WTC11 (cell line): ENCODE results near the gene SBF2.

Experiments
- ATF3 ChIP-seq: sonication (generic); formaldehyde crosslinking; conservative IDR thresholded peaks from 2 replicates; pipeline ENCODE4 v1.8.1; 2022; ENCODE audit warnings: mild to moderate bottlenecking, missing genetic modification reagents
- ATF6 ChIP-seq: sonication (generic); formaldehyde crosslinking; IDR thresholded peaks from 2 replicates; pipeline ENCODE4 v1.8.1; 2023; ENCODE audit warnings: mild to moderate bottlenecking, missing genetic modification reagents
- CREB1 ChIP-seq: sonication (generic); formaldehyde crosslinking; IDR thresholded peaks from 2 replicates; pipeline ENCODE4 v1.8.0; 2023; ENCODE audit warnings: mild to moderate bottlenecking, missing genetic modification reagents
- CTCF ChIP-seq: fragments of 200-600 bp; IDR thresholded peaks from 2 replicates; pipeline ENCODE4 v1.8.0; 2022; ENCODE audit warnings: antibody characterized with exemption
- E2F1 ChIP-seq: sonication (generic); formaldehyde crosslinking; IDR thresholded peaks from 2 replicates; pipeline ENCODE4 v1.8.0; 2022; ENCODE audit warnings: mild to moderate bottlenecking, missing genetic modification reagents
- E2F5 ChIP-seq: sonication (generic); formaldehyde crosslinking; IDR thresholded peaks from 2 replicates; pipeline ENCODE4 v1.8.1; 2022; ENCODE audit warnings: mild to moderate bottlenecking, moderate library complexity, missing genetic modification reagents
- EMX1 ChIP-seq: fragments of 250-450 bp; sonication (Bioruptor Pico); IDR thresholded peaks from 2 replicates; pipeline ENCODE4 v1.8.0; 2021; ENCODE audit warnings: mild to moderate bottlenecking
- ETV6 ChIP-seq: sonication (generic); formaldehyde crosslinking; IDR thresholded peaks from 2 replicates; pipeline ENCODE4 v1.8.1; 2022; ENCODE audit warnings: mild to moderate bottlenecking, missing genetic modification reagents
- JUN ChIP-seq: sonication (generic); formaldehyde crosslinking; IDR thresholded peaks from 2 replicates; pipeline ENCODE4 v1.8.0; 2023; ENCODE audit warnings: mild to moderate bottlenecking, missing genetic modification reagents
- NFYB ChIP-seq: sonication (generic); formaldehyde crosslinking; conservative IDR thresholded peaks from 2 replicates; pipeline ENCODE4 v1.8.0; 2022; ENCODE audit warnings: low read depth, missing genetic modification reagents
- NR1H2 ChIP-seq: sonication (generic); formaldehyde crosslinking; IDR thresholded peaks from 2 replicates; pipeline ENCODE4 v1.9.0; 2021; ENCODE audit warnings: mild to moderate bottlenecking, moderate library complexity, missing genetic modification reagents
- NR2C2 ChIP-seq: sonication (generic); formaldehyde crosslinking; IDR thresholded peaks from 2 replicates; pipeline ENCODE4 v1.8.0; 2022; ENCODE audit warnings: mild to moderate bottlenecking, missing genetic modification reagents
- STAT6 ChIP-seq: sonication (generic); formaldehyde crosslinking; conservative IDR thresholded peaks from 2 replicates; pipeline ENCODE4 v1.8.1; 2023; ENCODE audit warnings: mild to moderate bottlenecking, low read depth, missing genetic modification reagents, moderate library complexity
- TEAD4 ChIP-seq: sonication (generic); formaldehyde crosslinking; IDR thresholded peaks from 2 replicates; pipeline ENCODE4 v1.8.0; 2022; ENCODE audit warnings: mild to moderate bottlenecking, missing genetic modification reagents

- TF ChIP-seq JUN (no peak), CTCF (no peak), EMX1 (CRISPR knock-in tag) (no peak), ETV6 (CRISPR knock-in tag) (no peak), ATF3 (CRISPR knock-in tag) (no peak), TEAD4 (CRISPR knock-in tag) (no peak), ATF6 (no peak), E2F1 (CRISPR knock-in tag) (no peak), E2F5 (CRISPR knock-in tag) (no peak), STAT6 (CRISPR knock-in tag) (no peak), CREB1 (CRISPR knock-in tag) (no peak), NR2C2 (CRISPR knock-in tag) (no peak), NR1H2 (CRISPR knock-in tag) (no peak), NFYB (CRISPR knock-in tag) (no peak)
Observed at GRCh38 chr11:10328314-10329098, 34.5 kb upstream of the SBF2 start.
